IPS-15b (cell line): Measurements from ENCODE around the gene SMAP1.
"Not testable (repeated sequence)": the region's sequence is repeated elsewhere in the genome, so short reads cannot be mapped to it uniquely, and the experiment has no call there.

Source experiments
- H3K27me3 ChIP-seq: one replicate; pipeline ENCODE4 v1.6.1; 2013; ENCODE audit warnings: low read length; ENCODE audit not compliant: control insufficient read depth, insufficient read depth
- H3K36me3 ChIP-seq: one replicate; pipeline ENCODE4 v1.6.1; 2013; ENCODE audit warnings: low read length; ENCODE audit not compliant: control insufficient read depth, insufficient read depth
- H3K4me1 ChIP-seq: one replicate; pipeline ENCODE4 v1.6.1; 2013; ENCODE audit warnings: mild to moderate bottlenecking, low read length; ENCODE audit not compliant: control insufficient read depth, insufficient read depth
- H3K4me3 ChIP-seq: one replicate; pipeline ENCODE4 v1.5.1; 2013; ENCODE audit warnings: low read depth, low read length
- H3K9ac ChIP-seq: one replicate; pipeline ENCODE4 v1.6.1; 2013; ENCODE audit warnings: low read depth, mild to moderate bottlenecking, low read length
- H3K9me3 ChIP-seq: one replicate; pipeline ENCODE4 v1.6.1; 2013; ENCODE audit warnings: mild to moderate bottlenecking, low read length; ENCODE audit not compliant: control insufficient read depth, insufficient read depth

The SMAP1 gene

DNA sequence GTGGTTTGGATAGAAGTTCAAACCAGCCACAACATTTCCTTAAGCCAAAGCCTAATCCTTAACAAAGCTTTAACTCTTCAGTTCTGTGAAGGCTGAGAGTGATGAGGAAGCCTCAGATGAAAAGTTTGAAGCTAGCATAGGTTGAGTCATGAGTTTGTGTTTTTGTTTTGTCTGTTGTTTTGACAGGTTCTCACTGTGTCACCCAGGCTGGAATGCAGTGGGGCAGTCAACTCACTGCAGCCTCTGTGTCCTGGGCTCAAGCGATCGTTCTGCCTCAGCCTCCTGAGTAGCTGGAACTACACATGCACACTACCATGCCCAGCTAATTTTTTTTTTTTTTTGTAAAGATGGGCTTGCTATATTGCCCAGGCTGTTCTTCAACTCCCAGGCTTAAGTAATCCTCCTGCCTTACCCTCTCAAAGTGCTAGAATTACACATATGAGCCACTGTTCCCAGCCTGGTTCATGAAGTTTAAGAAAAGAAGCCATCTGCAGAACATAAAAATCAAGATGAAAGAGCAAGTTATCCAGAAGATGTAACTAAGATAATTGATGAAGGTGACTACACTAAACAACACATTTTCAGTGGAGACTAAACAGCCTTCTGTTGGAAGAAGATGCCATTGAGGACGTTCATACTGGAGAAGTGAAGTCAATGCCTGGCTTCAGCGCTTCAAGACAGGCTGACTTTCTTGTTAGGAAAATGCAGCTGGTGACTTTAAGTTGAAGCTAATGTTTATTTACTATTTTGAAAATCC is 96.2 kb downstream of the SMAP1 start:
- no peaks in the 10 kb centered on the region for H3K36me3 ChIP-seq
- H3K9me3 ChIP-seq: no peaks in the 10 kb centered on the region
- peaks cover 2% of the 10 kb centered on the region for H3K4me1 ChIP-seq
- no peaks in the 10 kb centered on the region for H3K27me3 ChIP-seq
- H3K4me3 ChIP-seq: no peak overlapping the region
- H3K9ac ChIP-seq: no peak overlapping the region

DNA sequence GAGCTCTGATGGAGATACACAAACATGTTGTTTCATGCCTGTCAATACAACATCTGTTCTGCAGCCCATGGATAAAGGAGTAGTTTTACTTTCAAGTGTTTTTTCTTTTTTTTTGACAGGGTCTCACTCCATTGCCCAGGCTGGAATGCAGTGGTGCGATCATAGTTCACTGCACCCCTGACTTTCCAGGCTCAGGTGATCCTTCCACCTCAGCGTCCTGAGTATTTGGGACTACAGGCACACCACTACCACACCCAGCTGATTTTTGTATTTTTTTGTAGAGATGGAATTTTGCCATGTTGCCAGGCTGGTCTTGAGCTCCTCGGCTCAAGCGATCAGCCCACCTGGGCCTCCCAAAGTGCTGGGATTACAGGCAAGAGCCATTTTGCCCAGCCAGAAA is 97.0 kb downstream of the SMAP1 start:
- Histone ChIP-seq H3K4me3 (no peak overlapping the region), H3K9ac (no peak overlapping the region), H3K9me3 (no peaks in the 10 kb centered on the region), H3K27me3 (no peaks in the 10 kb centered on the region), H3K4me1 (no peaks in the 10 kb centered on the region), H3K36me3 (no peaks in the 10 kb centered on the region)

- H3K9ac ChIP-seq, H3K4me1 ChIP-seq, H3K36me3 ChIP-seq, H3K27me3 ChIP-seq, H3K4me3 ChIP-seq, H3K9me3 ChIP-seq: not testable (repeated sequence)
Observed at GRCh38 chr6:70771351-70771750, 103.7 kb downstream of the SMAP1 start.

DNA sequence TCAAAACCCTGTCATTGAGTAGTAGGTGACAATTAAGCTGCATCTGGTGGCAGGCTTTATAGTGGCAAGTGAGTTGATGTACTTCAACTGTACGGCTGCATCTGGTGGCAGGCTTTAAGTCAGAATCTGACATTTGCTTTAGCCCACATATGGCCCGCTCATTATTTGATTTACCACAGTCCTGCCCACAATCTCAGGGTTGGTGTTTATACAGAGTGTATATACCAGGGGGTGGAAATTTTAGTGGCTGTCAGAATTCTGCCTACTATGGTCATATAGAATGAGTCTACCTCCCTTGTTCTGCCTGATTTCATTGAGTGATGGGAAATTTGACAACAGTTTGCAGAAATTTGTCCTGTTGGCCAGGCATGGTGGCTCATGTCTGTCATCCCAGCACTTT is 112.3 kb downstream of the SMAP1 start:
- Histone ChIP-seq H3K4me3 (no peak overlapping the region), H3K36me3 (no peaks in the 10 kb centered on the region), H3K9me3 (no peaks in the 10 kb centered on the region), H3K9ac (no peak overlapping the region), H3K4me1 (no peaks in the 10 kb centered on the region), H3K27me3 (no peaks in the 10 kb centered on the region)

DNA sequence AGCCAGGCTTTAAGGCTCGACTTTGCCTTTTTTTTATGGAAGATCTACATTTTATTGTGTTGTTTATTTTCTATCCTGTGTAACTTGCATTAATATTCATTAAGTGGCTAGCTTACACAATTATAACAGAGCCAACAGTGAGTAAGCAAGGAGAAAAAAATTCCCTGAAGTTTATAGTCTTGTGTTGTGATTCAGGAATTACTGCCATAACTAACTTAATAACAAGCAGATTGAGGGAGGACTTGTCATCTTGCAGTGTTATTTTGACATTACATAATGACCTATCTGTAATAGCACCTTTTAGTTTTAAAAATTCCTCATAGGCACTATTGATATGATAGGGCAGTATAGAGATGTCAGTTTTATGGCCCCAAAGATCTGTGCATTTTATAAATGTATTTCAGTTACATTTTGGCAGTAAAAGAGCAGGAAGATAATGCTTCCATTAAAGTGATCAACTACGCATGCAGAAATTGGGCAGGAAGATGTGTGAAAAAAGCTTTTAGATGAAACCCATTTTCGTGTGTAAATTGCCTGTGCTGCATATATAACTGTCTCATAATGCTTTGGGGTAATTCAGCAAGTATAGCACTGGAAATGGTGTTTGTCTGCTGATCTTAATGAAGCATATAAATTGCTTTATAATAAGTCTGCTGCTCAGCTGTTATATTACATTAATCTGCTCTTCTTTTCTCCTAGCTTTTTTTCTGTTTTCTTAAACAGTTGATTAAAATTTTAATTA is 123.0 kb downstream of the SMAP1 start:
- no peaks in the 10 kb centered on the region for H3K27me3 ChIP-seq
- H3K4me3 ChIP-seq: no peak overlapping the region

GRCh38 chr6:70797625-70798024 is 129.9 kb downstream of the SMAP1 start:
- no peaks in the 10 kb centered on the region for H3K9me3 ChIP-seq
- H3K4me3 ChIP-seq: no peak overlapping the region
- no peak overlapping the region for H3K9ac ChIP-seq
- no peaks in the 10 kb centered on the region for H3K36me3 ChIP-seq
- no peaks in the 10 kb centered on the region for H3K27me3 ChIP-seq
- H3K4me1 ChIP-seq: no peaks in the 10 kb centered on the region

More for the DNA sequence above, 123.0 kb downstream of the SMAP1 start:
- no peaks in the 10 kb centered on the region for H3K9me3 ChIP-seq
- no peaks in the 10 kb centered on the region for H3K36me3 ChIP-seq
- no peaks in the 10 kb centered on the region for H3K4me1 ChIP-seq
- no peak overlapping the region for H3K9ac ChIP-seq

DNA sequence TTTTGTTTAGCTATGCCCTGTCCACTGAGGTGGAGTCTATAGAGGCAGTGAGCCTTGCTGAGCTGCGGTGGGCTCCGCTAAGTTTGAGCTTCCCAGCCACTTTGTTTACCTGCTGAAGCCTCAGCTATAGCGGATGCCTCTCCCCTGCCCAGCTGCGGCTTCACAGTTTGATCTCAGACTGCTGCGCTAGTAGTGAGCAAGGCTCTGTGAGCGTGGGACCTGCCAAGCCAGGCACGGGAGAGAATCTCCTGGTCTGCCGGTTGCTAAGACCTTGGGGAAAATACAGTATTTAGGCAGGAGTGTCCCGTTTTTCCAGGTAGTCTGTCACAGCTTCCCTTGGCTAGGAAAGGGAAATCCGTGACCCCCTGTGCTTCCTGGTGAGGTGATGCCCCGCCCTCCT is 138.4 kb downstream of the SMAP1 start:
- H3K4me3 ChIP-seq: no peak overlapping the region
- H3K36me3 ChIP-seq: no peaks in the 10 kb centered on the region
- H3K4me1 ChIP-seq: no peaks in the 10 kb centered on the region
- no peak overlapping the region for H3K9ac ChIP-seq
- no peaks in the 10 kb centered on the region for H3K9me3 ChIP-seq
- no peaks in the 10 kb centered on the region for H3K27me3 ChIP-seq

- H3K4me3 ChIP-seq: no peak overlapping the region
- no peak overlapping the region for H3K9ac ChIP-seq
- no peaks in the 10 kb centered on the region for H3K36me3 ChIP-seq
- H3K4me1 ChIP-seq: no peaks in the 10 kb centered on the region
- H3K27me3 ChIP-seq: no peaks in the 10 kb centered on the region
- no peaks in the 10 kb centered on the region for H3K9me3 ChIP-seq
Observed at GRCh38 chr6:70811788-70812187, 144.1 kb downstream of the SMAP1 start.

DNA sequence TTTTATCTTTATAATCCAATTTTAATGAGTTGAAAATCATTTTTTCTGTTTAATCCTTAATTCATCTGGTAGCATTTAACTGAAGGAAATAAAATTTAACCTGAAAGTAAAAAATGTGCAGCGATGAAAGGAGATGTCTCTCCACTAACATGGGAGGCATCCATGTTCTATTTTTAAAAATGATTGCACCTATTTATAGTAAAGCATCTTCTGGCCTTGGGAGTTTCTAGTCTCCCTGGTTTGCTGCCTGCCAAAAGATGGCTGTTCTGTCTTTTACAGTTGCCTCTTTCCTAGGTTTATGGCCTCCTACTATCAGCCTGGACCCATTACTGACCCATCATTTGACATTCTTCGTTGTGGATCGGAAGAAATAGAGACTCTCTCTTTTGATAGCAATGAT is 146.2 kb downstream of the SMAP1 start:
- Histone ChIP-seq H3K36me3 (no peaks in the 10 kb centered on the region), H3K4me3 (no peak overlapping the region), H3K27me3 (no peaks in the 10 kb centered on the region), H3K4me1 (no peaks in the 10 kb centered on the region), H3K9me3 (no peaks in the 10 kb centered on the region), H3K9ac (no peak overlapping the region)

- no peaks in the 10 kb centered on the region for H3K4me1 ChIP-seq
- H3K9ac ChIP-seq: no peak overlapping the region
- no peaks in the 10 kb centered on the region for H3K27me3 ChIP-seq
- H3K36me3 ChIP-seq: no peaks in the 10 kb centered on the region
- no peak overlapping the region for H3K4me3 ChIP-seq
- H3K9me3 ChIP-seq: no peaks in the 10 kb centered on the region
Observed at GRCh38 chr6:70819646-70820045, 152.0 kb downstream of the SMAP1 start.

DNA sequence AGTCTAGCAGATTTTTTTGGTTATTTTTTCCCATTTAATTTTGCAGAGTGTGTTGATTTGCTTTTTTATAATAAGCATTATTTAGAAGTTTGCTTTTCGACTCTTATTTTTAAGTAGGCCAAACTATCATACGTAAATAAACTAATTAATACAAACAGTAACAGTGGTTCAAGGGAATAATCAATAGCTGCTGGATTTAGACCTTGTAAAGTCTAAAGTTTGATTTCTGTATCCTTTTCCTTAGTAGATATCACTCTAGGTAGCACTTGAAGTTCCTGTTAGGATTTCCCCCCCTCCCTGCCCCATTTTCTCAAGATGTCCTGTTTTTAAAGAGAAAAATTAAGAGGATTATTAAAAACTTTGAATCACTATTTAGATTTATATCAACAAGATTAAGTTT is 153.1 kb downstream of the SMAP1 start:
- H3K9me3 ChIP-seq: no peaks in the 10 kb centered on the region
- H3K36me3 ChIP-seq: no peaks in the 10 kb centered on the region
- no peak overlapping the region for H3K9ac ChIP-seq
- no peaks in the 10 kb centered on the region for H3K27me3 ChIP-seq
- no peaks in the 10 kb centered on the region for H3K4me1 ChIP-seq
- H3K4me3 ChIP-seq: no peak overlapping the region

- H3K36me3 ChIP-seq: no peaks in the 10 kb centered on the region
- no peaks in the 10 kb centered on the region for H3K27me3 ChIP-seq
- H3K9ac ChIP-seq: no peak overlapping the region
- H3K9me3 ChIP-seq: no peaks in the 10 kb centered on the region
- no peak overlapping the region for H3K4me3 ChIP-seq
- no peaks in the 10 kb centered on the region for H3K4me1 ChIP-seq
Observed at GRCh38 chr6:70821751-70822150, 154.1 kb downstream of the SMAP1 start.
